HG03039 (cell line): Measurements from ENCODE around the gene COX4I2.
"Not testable (repeated sequence)": the region's sequence is repeated elsewhere in the genome, so short reads cannot be mapped to it uniquely, and the experiment has no call there.

Experiments
- ATAC-seq: cut with Tn5 transposase; IDR thresholded peaks from one replicate; pipeline ENCODE4 v1.9.1; 2021; ENCODE audit warnings: mild to moderate bottlenecking, moderate library complexity; ENCODE audit not compliant: unreplicated experiment

COX4I2 gene

DNA sequence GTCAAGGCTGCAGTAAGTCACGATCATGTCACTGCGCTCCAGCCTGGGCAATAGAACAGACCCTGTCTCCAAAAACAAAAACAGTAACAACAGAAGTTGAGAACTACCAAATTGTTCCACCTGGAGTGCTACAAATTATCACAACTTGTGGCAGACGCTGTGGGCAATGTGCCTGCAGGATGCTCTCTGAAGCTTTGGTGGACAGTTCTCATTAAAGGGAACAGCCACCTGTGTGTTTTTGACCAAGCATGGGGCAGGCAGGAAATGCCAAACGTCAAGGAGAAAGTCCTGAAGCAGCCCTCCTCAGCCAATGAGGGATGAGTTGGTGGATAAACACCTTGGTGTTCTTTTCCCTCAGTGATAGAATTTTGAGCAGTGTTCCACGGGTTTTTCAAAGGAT is 15.8 kb downstream of the COX4I2 start:
- ATAC-seq = no peak

DNA sequence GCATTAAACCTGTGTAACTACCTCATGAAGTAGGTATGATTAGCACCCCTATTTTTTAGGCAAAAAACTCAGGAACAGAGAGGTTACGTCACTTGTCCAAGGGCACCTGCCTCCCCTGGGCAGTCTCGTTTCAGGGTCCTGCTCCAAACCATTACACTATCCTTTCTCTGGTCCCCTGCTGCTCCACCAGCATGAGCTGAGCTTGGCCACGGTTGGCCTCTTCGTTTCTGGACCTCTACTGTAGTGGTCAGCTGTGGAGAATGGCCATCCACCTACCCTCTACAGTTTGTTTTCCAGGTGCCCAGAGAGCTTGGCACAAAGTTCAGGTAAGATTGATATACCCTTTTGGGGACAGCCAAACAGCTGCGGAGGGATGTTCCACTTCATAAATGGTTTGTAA is 16.8 kb downstream of the COX4I2 start:
- no peak for ATAC-seq

DNA sequence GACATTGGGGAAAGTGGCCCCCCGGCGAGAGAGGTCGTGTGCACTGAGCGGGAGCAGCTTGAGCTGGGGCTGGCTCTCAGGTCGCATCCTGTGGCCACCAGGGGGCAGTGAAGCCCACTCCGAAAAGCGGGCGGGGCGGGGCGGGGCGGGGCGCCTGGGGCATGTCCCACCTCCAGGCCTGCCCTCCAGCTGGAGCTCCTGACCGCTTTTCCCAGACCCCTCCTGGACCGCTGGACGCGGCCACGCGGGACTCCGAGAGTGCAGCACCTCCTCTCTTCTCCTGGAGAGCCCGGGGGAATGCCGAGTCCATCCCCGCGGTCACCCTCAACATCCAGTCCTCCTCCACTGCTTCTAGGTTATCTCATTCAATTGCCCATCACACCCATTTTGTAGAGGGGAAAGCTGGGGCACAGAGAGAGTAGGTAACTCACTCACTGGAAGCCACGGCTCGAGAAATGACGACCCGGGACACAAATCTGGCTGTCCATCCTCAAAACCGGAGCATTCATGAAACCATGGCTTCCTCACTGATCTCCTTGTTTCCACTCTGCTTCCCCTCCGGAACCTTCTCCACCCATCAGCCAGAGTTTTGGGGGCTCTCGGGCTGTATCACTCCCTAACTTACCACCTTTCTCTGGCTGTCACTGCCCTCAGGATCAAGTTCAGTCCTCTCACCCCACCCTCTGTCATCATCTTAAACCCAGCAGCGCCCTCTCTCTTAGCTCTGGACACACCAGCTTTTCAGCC is 24.1 kb downstream of the COX4I2 start:
- ATAC-seq = peak; percentile 75

DNA sequence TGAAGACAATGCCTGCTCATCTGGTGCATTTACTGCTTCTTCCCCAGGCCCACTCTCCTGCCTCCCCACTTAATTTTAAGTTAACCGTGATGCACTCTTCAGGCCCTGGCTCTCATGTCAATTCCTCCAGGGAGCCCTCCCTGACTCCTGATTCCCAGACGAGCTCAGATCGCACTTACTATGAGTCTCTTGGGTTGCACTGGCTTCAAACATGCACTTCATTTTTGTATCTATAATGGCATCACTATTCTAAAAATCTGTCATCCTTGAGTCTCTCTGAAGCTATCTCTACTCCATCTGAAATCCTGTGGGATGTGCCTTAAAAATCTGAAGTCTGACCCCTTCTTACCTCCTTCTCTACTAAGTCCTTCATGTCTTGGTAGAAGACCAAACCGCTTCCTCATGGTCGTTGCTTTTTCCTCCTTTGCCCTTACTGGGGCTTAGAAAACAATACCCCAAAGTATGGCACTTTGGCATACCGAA is 24.7 kb downstream of the COX4I2 start:
- ATAC-seq = no peak

DNA sequence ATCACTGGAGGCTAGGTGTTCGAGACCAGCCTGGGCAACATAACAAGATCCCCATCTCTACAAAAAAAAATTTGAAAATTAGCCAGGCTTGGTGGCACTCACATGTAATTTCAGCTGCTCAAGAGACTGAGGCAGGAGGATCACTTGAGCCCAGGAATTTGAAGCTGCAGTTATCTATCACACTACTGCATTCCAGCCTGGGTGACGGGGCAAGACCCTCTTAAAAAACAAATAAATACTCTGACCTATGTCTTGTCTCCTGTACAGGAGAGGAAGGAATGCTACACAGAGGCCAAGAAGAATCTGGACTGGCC is 25.8 kb downstream of the COX4I2 start:
- ATAC-seq = no peak

DNA sequence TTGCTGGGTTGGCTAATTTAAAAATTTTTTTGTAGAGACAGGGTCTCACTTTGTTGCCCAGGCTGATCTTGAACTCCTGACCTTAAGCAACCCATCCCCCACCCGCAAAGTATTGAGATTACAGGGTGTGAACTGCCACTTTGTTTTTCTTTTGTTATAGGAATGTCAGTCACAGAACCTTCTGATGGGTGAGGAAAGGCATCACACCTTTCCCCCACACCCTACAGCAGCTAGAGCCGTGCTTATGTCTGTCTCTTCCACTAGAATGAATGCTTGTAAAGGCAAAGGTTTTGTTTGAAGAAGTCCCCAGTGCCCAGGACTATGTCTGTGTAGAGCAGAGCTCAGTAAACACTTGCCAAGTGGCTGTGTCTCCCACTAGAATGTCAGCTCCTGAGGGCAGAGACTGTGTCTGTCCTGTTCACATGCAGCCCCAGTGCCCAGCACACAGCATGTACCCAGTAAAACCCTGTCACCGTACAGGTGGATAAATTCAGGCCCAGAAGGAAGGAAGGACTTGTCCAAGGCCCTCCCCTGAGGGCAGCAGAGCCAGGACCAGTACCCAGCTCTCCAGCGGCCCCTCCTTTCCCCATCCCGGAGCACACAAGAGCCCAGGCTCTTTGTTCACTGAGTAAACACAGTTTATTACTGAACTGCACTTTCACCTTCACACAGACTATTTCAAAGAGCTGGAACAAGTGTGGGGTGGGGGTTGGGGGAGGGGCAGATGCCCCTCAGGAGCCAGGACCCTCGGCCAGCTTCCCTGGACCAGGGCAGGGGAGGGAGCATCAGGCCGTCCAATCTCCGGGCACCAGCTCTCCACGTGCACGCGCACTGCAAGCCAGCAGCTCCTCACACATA is 26.4 kb downstream of the COX4I2 start:
- ATAC-seq = no peak

DNA sequence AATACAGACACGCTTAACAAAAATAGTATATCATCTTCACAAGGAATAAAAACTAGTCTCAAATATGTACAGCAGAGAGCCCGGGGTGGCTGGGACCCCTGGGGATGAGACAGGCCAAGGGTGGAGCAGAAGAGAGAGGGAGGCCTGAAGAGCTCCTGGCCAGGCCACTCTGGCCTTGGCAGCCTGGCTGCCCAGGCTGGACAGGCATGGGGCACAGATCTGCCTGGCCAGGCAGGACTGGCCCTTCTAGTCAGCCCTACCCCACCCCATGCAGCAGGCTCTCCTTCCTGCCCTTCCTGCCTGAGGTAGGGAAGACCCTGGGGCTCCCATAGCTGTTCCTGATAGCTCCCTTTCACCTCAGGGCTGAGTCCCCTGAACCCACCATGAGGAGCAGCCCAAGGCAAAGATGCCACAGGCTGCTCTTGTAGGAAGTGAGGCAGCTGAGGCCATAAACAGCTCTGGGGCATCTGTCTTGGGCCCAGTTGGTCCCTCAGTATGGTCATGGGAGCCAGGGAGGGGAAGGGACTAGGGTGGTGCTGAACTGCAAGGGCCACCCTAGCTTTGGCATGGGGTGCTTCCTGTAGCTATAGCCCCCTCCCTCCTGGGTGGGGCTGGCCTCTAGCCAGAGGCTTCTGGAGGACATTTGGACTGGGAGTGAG is 27.1 kb downstream of the COX4I2 start:
- ATAC-seq = no peak

DNA sequence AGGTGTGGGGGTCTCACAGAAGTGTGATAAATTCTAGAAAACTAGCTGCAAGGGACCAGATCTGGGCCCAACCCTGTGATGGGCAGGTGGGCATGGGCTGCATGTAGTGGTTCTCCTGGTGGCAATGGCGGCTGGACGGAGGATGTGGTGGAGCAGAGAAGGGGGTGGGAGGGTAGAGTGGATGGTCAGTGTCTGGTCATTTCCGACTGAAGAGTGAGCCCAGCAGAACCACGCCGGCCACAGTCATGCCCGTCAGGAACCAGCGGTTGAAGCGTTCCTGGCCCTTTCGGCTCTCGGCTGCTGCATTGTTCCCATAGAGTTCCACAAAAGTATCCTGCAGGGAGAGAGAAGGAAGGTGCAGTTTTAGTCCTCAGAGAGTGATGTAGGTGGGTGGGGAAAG is 28.0 kb downstream of the COX4I2 start:
- no peak for ATAC-seq

DNA sequence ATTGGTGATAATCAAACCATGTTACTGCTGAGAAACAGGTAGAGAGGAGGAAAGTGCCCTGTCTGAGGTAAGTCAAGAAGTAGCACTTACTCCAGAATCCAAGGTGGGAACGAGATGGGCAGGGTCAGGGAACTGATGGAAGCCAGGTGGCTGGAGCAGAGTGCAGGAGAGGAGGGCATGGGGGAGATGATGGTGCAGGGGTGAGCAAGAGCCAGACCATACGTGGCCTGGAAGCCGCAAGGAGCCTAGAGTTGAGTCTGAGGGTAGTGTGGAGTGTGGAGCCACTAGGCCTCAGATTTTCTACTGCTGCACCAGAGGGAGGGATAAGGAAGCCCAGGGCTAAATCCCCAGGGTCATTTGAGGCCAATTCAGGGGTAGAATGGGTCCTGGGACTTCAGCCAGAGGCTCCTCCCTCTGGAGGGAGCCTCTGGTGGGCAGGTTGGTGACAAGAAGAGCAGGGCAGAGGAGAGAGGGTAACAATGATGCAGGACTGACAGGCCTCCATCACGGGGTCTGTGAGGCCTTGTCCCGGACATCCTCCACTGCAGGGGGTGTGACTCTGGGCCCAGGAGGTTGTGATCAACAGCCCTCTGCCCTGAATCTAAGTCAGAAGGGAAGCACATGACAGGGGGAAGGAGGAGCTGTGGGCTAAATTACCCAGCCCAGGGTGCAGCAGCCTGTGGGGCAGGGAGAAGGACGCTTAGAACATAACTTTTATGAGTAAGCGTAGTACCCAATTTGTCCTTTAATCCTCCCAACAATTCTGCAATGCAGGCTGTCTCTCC is 28.7 kb downstream of the COX4I2 start:
- ATAC-seq = no peak

DNA sequence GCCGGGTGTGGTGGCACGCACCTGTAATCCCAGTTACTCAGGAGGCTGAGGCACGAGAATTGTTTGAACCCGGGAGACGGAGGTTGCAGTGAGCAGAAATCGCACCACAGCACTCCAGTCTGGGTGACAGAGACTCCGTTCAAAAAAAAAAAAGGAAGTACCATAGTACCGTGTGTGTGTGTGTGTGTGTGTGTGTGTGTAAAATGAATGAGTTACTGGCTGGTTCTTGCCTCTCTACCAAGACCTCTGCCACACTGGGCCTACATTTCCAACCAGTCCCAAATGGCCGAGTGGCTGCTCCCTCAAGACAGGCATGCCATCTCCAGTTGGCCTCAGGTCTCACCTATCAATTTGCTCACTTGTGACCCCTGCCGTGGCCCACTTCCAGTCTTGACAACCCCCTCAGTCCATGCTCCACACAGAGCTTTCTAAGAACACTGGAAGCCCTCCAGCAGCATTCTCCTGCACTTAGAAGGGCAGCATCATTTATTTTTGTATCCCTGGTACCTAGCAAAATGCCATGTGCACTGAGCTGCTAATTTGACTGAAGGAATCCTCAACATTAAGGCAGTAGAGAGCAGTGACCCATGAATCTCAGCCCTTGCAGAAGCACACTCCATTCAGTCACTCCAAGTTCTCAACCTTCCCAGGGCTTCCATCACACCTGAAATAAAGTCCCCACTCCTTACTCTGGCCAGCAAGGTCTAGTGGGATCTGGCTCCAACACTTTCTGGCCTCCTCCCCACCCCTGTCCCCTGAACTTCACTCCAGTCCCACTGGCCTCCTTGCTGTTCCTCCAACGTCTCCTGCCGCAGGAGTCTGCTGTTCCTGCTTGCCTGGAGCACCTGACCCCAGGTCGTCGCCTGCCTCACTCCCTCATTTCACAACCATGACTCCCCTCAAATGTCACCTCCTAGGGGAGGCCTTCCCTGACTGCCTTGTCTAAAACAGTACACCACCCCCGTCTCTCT is 29.9 kb downstream of the COX4I2 start:
- no peak for ATAC-seq

DNA sequence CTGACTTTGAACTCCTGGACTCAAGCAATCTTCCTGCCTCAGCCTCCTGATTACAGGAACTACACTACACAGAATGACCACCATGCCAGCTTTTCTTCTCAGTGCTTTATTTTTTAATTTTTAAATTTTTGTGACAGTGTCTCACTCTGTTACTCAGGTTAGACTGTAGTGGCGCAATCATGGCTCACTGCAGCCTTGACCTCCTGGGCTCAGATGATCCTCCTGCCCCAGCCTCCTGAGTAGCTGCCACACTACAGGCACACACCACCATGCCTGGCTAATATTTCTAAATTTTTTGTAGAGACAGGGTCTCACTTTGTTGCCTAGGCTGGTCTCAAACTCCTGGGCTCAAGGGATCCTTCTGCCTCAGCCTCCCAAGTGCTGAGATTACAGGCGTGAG is 31.2 kb downstream of the COX4I2 start:
- not testable (repeated sequence) for ATAC-seq

DNA sequence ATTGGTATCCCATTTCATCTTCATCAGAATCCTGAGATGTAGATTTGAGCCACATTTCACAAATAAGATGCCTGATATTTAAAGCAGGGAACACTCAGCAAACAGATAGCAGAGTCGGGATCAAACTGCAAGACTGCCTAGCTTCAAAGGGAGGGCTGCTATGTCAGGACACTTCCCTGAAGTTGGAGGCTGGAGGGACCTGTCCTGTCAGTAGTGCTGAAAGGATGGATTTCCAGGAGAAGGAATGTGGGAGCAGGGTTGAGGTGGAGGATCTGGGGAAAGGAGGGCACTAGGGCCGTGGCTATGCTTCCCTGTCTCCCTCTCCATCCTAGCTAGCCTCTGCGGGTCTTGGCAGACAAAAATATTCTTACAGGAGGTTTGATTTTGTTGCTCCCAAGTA is 32.2 kb downstream of the COX4I2 start:
- no peak for ATAC-seq

DNA sequence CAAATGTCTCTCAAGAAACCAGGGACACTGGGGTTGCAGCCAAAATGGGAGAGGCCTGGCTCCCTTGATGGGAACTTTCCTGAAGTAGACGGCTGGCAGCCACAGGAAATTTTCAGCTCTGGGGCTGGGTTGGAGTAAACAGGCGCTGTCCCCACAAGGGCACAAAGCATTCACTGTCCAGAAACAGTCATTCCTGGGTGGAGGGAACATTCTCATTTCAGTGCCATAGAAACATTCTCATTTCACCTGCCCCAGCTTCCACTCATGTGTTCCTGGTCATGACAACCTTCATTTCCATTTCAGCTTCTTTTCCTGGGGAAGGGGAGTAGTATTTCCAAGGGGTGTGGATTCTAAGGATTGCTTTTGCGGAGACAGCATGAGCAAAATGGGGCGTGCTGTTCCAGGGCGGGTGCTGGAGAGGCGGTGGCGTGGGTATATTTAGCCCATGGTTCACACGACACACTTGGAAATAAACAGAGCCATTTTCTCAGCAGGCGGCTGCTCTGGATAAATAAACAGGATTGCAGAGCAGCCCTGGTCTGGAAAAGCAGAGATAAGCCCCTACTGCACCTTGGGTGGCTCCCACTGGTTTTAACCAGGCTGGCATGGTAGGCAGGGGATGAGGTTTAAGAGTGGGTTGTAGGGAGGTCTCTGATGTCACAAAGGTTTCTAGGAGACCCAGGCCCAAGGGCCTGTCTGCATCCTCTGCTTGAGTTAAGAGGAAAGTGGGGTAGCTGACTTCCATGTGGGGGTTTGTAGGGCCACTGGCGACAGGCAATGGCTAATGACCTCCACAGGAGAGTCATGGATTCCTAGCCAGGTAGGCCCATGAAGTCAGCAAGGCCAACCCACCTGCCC is 32.9 kb downstream of the COX4I2 start:
- no peak for ATAC-seq

DNA sequence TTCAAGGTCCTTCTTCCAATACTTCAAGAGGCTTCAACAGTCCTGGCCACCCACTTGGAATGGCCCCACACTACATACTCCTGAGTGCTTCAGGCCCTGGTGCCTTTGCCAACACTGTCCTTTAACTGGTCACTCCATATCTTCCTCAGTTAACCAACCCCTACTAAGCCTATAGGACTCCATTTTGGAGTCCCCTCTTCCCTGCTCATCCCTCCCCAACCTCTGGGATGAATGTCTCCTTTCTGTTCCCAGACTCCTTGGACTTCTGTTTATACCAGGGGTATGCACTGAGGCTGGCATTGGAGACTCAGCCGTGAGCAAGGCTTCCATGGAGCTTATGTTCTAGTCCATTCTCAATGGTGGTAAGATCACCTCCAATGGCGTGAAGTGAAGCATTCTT is 33.6 kb downstream of the COX4I2 start:
- no peak for ATAC-seq

DNA sequence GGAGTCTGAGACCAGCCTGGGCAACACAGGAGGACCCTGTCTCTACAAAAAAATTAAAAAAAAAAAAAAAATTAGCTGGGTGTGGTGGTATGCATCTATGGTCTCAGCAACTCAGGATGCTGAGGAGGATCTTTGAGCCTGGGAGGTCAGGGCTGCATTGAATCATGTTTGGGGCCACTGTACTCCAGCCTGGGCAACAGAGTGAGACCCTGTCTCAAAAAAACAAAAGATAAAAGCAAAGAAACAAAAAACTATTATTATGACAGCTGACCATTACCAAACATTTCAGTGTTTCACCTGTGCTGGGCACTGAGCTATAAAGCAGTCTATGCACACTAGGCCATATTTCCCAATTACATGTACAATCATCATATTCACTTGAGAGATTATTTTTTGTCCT is 35.7 kb downstream of the COX4I2 start:
- no peak for ATAC-seq

DNA sequence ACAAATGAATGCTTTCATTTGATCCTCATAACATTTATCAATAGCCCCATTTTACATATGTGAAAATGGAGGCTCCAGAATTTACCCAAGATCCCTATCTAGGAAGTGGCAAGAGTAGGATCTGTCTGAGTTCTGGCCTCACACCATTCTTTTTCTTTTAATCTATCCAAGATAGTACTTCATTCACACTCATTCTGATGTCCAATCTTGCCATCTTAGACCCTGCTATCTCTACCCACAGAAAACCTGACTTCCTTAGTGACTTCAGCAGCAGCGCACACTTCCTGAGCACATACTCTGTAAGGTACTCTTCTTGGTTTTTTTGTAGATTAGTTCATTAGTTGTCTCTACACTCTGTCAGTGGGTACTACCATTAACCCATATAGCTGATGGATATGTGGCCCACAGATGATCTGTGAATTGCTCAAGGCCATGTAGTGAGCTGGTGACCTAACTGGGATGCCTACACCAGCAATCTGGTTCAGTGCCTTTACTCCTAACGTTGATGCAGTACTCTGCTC is 36.3 kb downstream of the COX4I2 start:
- ATAC-seq = no peak

DNA sequence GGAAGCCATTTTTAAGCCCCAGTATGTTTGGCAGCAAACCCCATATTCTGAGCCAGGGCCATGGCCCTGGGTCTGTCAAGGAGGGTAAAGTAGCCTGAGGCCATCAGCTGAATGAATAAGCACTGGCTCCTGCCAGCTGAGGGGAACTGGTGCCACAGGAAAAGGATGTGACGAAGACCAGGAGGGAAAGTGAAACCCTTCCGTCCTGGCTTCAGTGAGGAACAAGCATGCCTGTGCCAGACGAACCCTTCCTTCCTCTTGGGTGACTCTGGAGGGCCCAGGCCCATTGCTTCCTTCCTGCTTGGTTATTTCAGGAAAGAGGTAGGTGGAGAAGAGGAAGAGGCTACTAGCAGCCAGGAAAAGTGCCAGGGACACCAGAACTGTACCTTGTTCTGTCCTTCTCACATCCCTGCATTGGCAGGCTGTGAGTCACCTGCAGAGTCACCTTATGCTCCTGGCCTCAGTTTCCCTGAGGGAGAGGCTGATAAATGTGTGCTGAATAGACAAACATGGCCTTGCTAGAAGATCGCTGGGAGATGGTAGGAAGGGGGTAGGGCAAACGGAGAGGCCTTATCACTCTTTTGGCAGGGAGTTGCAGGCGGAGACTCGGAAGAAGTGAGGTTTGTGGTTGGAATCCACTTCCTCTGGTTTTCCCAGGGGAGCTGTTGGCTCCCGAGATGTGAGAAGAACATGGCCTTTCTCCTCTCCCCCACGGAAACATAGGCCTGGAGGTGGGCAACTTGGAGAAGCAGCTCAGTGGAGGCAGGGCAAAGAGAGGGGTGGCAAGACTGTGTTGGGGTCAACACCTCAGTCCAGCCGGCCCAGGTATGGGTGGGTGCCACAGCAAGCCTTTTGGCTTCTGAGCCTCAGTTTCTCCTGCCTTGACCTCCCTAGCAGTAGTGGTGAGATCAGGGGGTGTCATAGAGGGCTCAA is 37.4 kb downstream of the COX4I2 start:
- ATAC-seq = peak; percentile 48
